ENCODE measurements around the gene PLA2G6. TPM values are rescaled to one million over a fixed set of nuclear protein-coding genes. Genes with fewer than 3 reads are reported as not detected.

The PLA2G6 gene
- total RNA-seq, 1 donor from 2014 or later, result 22.5 TPM

DNA sequence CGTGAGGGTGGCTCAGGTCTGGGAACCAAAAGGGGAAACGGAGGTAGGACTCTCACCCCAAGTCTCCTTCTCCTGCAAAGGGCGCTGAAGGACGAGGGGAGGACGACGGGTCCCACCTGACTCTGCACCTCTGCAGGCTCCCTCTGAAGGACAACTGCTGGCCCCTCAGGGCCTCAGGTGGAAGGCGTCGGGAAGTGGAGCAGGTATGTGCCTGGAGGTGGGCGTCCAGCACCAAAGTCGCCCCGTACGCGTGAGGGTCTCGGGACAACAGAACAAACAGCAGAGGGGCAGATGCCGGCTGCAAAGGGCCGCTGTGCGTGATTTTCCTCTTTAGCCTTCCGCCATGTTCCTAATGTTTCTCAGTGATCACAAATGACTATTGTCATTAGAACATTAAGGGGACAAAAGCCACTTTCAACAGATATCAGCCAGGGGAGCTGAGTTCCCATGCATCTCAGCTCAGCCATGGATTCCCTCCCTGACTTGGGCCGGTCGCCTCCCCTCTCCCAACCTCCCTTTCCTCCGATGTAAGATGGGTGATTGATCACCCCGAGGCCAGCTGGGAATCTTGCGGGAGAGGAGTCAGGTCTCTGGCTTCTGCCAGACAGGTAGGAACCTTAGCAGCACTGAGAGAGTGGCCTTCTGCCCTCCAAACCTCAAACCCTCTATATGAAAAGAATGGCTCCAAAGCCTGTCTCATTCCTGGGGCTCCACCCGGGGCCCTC, 98.5 kb downstream of the PLA2G6 start:
- no peak overlapping the region for H3K4me3 Mint-ChIP-seq (ENCODE audit: unreplicated experiment)
- TF ChIP-seq, protein P1, sequence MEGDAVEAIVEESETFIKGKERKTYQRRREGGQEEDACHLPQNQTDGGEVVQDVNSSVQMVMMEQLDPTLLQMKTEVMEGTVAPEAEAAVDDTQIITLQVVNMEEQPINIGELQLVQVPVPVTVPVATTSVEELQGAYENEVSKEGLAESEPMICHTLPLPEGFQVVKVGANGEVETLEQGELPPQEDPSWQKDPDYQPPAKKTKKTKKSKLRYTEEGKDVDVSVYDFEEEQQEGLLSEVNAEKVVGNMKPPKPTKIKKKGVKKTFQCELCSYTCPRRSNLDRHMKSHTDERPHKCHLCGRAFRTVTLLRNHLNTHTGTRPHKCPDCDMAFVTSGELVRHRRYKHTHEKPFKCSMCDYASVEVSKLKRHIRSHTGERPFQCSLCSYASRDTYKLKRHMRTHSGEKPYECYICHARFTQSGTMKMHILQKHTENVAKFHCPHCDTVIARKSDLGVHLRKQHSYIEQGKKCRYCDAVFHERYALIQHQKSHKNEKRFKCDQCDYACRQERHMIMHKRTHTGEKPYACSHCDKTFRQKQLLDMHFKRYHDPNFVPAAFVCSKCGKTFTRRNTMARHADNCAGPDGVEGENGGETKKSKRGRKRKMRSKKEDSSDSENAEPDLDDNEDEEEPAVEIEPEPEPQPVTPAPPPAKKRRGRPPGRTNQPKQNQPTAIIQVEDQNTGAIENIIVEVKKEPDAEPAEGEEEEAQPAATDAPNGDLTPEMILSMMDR (IDR thresholded peaks at IDR 0.05; ENCODE audit: unreplicated experiment), result no peak
- no peak for DNase-seq (ENCODE audit: low spot score)
- peaks cover 3% of the 10 kb centered on the region for H3K4me1 Mint-ChIP-seq (ENCODE audit: unreplicated experiment)
- peaks cover 4% of the 10 kb centered on the region for H3K36me3 Mint-ChIP-seq (ENCODE audit: low read depth, unreplicated experiment)
- peaks cover 19% of the 10 kb centered on the region for H3K27me3 Mint-ChIP-seq (ENCODE audit: unreplicated experiment)
- no peak overlapping the region for H3K27ac Mint-ChIP-seq (ENCODE audit: unreplicated experiment)
- no peaks in the 10 kb centered on the region for H3K9me3 Mint-ChIP-seq (ENCODE audit: unreplicated experiment)

DNA sequence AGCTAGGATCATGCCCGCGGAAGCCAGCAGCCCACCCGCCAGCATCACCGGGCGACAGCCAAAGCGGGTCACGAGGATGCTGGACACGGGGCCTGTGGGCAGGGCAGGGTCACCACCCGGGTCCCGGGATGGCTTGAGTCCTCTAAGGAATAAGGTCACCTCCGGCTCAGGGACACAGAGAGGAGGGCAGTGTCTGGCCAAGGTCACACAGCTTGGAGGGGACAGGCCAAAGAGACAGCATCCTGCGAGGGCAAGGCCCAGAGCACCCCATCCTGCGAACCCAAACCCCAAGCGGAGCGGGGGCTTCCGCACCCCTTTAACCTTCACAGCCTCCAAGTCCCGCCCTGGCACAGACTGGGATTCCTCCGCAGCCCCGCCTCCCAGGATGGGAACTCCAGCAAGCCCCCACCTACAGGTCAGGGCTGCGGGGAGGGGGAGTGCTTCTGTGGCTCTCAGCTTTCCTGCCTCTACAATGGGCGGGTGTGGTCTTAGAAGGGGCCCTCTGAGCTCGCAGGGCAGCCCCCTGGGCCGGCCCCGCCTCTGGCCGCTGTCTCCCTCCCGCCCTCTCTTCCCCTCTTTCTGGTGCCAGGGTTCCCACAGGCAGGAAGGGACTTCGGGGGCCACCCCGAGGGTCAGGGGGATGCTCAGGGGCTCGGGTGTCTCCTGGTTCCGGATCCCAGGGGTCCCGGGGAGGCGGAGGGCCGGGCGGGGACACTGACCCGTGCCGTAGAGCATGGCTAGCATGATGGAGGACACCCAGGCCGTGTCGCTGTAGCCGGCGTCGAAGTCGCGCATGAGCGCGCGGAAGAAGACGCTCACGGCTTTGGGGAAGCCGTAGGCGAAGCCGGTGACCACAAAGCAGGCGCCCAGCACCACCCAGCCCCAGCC, 99.4 kb downstream of the PLA2G6 start:
- Mint-ChIP-seq H3K4me1 (ENCODE audit: unreplicated experiment) (no peaks in the 10 kb centered on the region), H3K36me3 (ENCODE audit: low read depth, unreplicated experiment) (peaks cover 4% of the 10 kb centered on the region), H3K27me3 (ENCODE audit: unreplicated experiment) (peaks cover 19% of the 10 kb centered on the region), H3K9me3 (ENCODE audit: unreplicated experiment) (no peaks in the 10 kb centered on the region), H3K4me3 (ENCODE audit: unreplicated experiment) (no peak overlapping the region), H3K27ac (ENCODE audit: unreplicated experiment) (no peak overlapping the region)
- DNase-seq (ENCODE audit: low spot score), result no peak
- TF ChIP-seq, protein P1 (IDR thresholded peaks at IDR 0.05; ENCODE audit: unreplicated experiment), result no peak

DNA sequence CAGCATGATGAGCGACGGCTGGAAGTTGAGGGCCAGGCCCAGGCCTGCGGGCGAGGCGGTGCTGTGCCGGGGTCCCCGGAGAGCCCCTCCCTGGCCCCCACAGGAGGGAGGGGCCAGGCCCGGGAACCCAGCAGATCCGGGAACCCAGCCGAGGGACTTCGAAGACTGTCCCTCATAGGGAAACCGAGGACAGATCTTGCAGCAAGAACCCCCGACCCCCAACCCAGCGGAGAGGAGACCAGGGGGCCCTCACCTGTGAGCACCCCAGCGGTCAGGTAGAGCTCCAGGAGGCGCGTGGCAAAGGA, 100.0 kb downstream of the PLA2G6 start:
- DNase-seq (ENCODE audit: low spot score), result no peak
- no peak overlapping the region for H3K27ac Mint-ChIP-seq (ENCODE audit: unreplicated experiment)
- H3K4me1 Mint-ChIP-seq (ENCODE audit: unreplicated experiment), result no peaks in the 10 kb centered on the region
- H3K36me3 Mint-ChIP-seq (ENCODE audit: low read depth, unreplicated experiment), result peaks cover 4% of the 10 kb centered on the region
- TF ChIP-seq, protein P1 (IDR thresholded peaks at IDR 0.05; ENCODE audit: unreplicated experiment), result no peak
- peaks cover 20% of the 10 kb centered on the region for H3K27me3 Mint-ChIP-seq (ENCODE audit: unreplicated experiment)
- H3K4me3 Mint-ChIP-seq (ENCODE audit: unreplicated experiment), result no peak overlapping the region
- H3K9me3 Mint-ChIP-seq (ENCODE audit: unreplicated experiment), result no peaks in the 10 kb centered on the region

DNA sequence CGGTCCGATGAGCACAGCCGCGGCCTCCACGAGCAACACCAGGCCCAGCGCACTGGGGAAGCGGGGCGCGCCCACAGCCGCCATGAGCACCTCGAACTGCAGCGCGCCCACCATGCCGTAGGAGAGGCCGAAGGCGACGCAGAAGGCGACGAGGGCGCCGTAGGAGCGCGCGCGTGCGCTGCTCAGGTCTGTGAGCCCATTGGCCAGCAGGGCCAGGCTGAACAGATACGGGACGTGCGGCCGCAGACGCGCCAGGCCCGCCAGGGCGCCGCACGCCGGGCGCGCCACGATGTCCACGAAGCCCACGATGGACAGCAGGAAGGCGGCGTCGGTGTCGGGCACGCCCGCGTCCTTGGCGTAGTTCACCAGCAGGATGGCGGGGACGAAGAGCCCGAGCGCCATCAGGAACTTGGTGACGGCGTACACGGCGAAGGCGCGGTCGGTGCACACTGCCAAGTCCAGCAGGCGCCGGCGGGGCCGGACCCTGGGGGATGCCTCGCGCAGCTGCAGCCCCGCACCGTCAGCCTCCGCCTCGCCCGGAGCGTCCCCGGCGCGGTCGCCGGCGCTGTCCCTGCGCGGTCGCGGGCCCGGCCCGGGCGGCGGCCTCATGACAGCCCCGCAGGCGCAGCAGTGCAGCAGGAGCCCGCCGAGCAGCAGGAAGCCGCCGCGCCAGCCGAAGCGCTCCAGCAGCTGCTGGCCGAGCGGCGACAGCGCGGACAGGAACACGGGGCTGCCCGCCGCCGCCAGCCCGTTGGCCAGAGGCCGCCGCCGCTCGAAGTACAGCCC, 100.6 kb downstream of the PLA2G6 start:
- Mint-ChIP-seq H3K4me1 (ENCODE audit: unreplicated experiment) (no peaks in the 10 kb centered on the region), H3K27ac (ENCODE audit: unreplicated experiment) (no peak overlapping the region), H3K36me3 (ENCODE audit: low read depth, unreplicated experiment) (peaks cover 4% of the 10 kb centered on the region), H3K27me3 (ENCODE audit: unreplicated experiment) (peaks cover 20% of the 10 kb centered on the region), H3K9me3 (ENCODE audit: unreplicated experiment) (no peaks in the 10 kb centered on the region), H3K4me3 (ENCODE audit: unreplicated experiment) (no peak overlapping the region)
- DNase-seq (ENCODE audit: low spot score), result peak; percentile 52
- TF ChIP-seq, protein P1 (IDR thresholded peaks at IDR 0.05; ENCODE audit: unreplicated experiment), result no peak
